Astrocyte (in vitro differentiated cells and primary cell): ENCODE data around the gene TNNC2. TPM values are rescaled to one million over a fixed set of nuclear protein-coding genes. Genes with fewer than 3 reads are reported as not detected.

Source experiments
- DNase-seq: peaks from one replicate; pipeline ENCODE4 v3.0.0-alpha.2; 2010; ENCODE audit warnings: low read depth
- FAIRE-seq: peaks from 2 replicates; lab custom pipeline; 2011; peaks lifted over from hg19 to GRCh38; lab: Jason Lieb, UNC
- H2AFZ ChIP-seq: 2 replicates; pipeline ENCODE4 v1.6.0; 2012; ENCODE audit warnings: low read depth, low read length, inconsistent platforms
- H3K27ac ChIP-seq: 2 replicates; pipeline ENCODE4 v1.5.1; 2011; ENCODE audit warnings: low read depth, low read length, inconsistent platforms
- H3K27me3 ChIP-seq: 2 replicates; pipeline ENCODE4 v1.6.0; 2011; ENCODE audit warnings: low read length, inconsistent platforms; ENCODE audit not compliant: insufficient read depth
- H3K36me3 ChIP-seq: 2 replicates; pipeline ENCODE4 v1.5.1; 2011; ENCODE audit warnings: low read length, inconsistent platforms; ENCODE audit not compliant: insufficient read depth
- H3K4me1 ChIP-seq: 2 replicates; pipeline ENCODE4 v1.5.1; 2011; ENCODE audit warnings: low read length, inconsistent platforms; ENCODE audit not compliant: insufficient read depth
- H3K4me2 ChIP-seq: 2 replicates; pipeline ENCODE4 v1.6.0; 2012; ENCODE audit warnings: low read length, inconsistent platforms
- H3K4me3 ChIP-seq: 2 replicates; pipeline ENCODE4 v1.5.1; 2011; ENCODE audit warnings: low read depth, mild to moderate bottlenecking, low read length, inconsistent platforms; ENCODE audit not compliant: insufficient read depth
- H3K79me2 ChIP-seq: 2 replicates; pipeline ENCODE4 v1.6.0; 2012; ENCODE audit warnings: mild to moderate bottlenecking, low read length, inconsistent platforms; ENCODE audit not compliant: insufficient read depth
- H3K9ac ChIP-seq: 2 replicates; pipeline ENCODE4 v1.6.0; 2012; ENCODE audit warnings: mild to moderate bottlenecking, low read length, inconsistent platforms
- H3K9me3 ChIP-seq: 2 replicates; pipeline ENCODE4 v1.5.1; 2012; ENCODE audit warnings: low read depth, mild to moderate bottlenecking, low read length, inconsistent platforms; ENCODE audit not compliant: insufficient read depth
- H4K20me1 ChIP-seq: 2 replicates; pipeline ENCODE4 v1.6.0; 2012; ENCODE audit warnings: low read length, inconsistent platforms; ENCODE audit not compliant: insufficient read depth
- H3K27ac Mint-ChIP-seq: one replicate; pipeline ENCODE4 v1.8.0; 2021; ENCODE audit warnings: mild to moderate bottlenecking, mixed read lengths; ENCODE audit not compliant: unreplicated experiment
- H3K27me3 Mint-ChIP-seq: one replicate; pipeline ENCODE4 v1.8.0; 2021; ENCODE audit warnings: low read depth, mixed read lengths; ENCODE audit not compliant: unreplicated experiment
- H3K36me3 Mint-ChIP-seq: one replicate; pipeline ENCODE4 v1.8.0; 2021; ENCODE audit warnings: low read depth, mixed read lengths; ENCODE audit not compliant: unreplicated experiment
- H3K4me1 Mint-ChIP-seq: one replicate; pipeline ENCODE4 v1.8.0; 2021; ENCODE audit warnings: low read depth, mixed read lengths; ENCODE audit not compliant: unreplicated experiment
- H3K4me3 Mint-ChIP-seq: one replicate; pipeline ENCODE4 v1.8.0; 2021; ENCODE audit warnings: mild to moderate bottlenecking, moderate library complexity, mixed read lengths; ENCODE audit not compliant: unreplicated experiment
- H3K9me3 Mint-ChIP-seq: one replicate; pipeline ENCODE4 v1.8.0; 2021; ENCODE audit warnings: mild to moderate bottlenecking, mixed read lengths; ENCODE audit not compliant: unreplicated experiment
- CTCF ChIP-seq: IDR thresholded peaks from 2 replicates; pipeline ENCODE4 v1.5.1; 2011; ENCODE audit warnings: low read depth, mild to moderate bottlenecking, inconsistent platforms, low read length, moderate library complexity; ENCODE audit not compliant: insufficient read depth
- EZH2 ChIP-seq: IDR thresholded peaks from 2 replicates; pipeline ENCODE4 v1.6.1; 2012; ENCODE audit warnings: mild to moderate bottlenecking, low read length, inconsistent platforms; ENCODE audit not compliant: insufficient read depth
- total RNA-seq: library from RNA; stranded (reverse); gene quantifications from 2 replicates; pipeline ENCODE4 v1.2.1, GENCODE V29; 2021

The TNNC2 gene
- total RNA-seq, 1 donor from 2014 or later = not detected

GRCh38 chr20:45827712-45828111, 600 bp upstream of the TNNC2 start:
- no peak overlapping the region for H2AFZ ChIP-seq
- no peaks in the 10 kb centered on the region for H3K9me3 ChIP-seq
- Mint-ChIP-seq H3K4me3 (no peak overlapping the region), H3K36me3 (no peaks in the 10 kb centered on the region), H3K27ac (no peak overlapping the region), H3K27me3 (peaks cover 2% of the 10 kb centered on the region), H3K9me3 (no peaks in the 10 kb centered on the region), H3K4me1 (peaks cover 19% of the 10 kb centered on the region)
- H3K4me2 ChIP-seq = no peak overlapping the region
- no peak overlapping the region for H3K9ac ChIP-seq
- DNase-seq (no peak), FAIRE-seq (no peak)
- H3K27ac ChIP-seq = no peak overlapping the region
- no peaks in the 10 kb centered on the region for H3K36me3 ChIP-seq
- no peaks in the 10 kb centered on the region for H3K27me3 ChIP-seq
- no peaks in the 10 kb centered on the region for H3K79me2 ChIP-seq
- TF ChIP-seq EZH2 (no peak), CTCF (no peak)
- H4K20me1 ChIP-seq = no peaks in the 10 kb centered on the region
- peaks cover 8% of the 10 kb centered on the region for H3K4me1 ChIP-seq
- no peak overlapping the region for H3K4me3 ChIP-seq

- Histone ChIP-seq H3K9ac (no peak overlapping the region), H2AFZ (peak overlapping the region; percentile 47), H3K79me2 (no peaks in the 10 kb centered on the region), H4K20me1 (no peaks in the 10 kb centered on the region), H3K27ac (no peak overlapping the region), H3K4me2 (peak overlapping the region; percentile 20), H3K4me1 (peaks cover 8% of the 10 kb centered on the region), H3K9me3 (no peaks in the 10 kb centered on the region), H3K4me3 (no peak overlapping the region), H3K36me3 (no peaks in the 10 kb centered on the region), H3K27me3 (no peaks in the 10 kb centered on the region)
- no peak overlapping the region for H3K4me3 Mint-ChIP-seq
- no peaks in the 10 kb centered on the region for H3K36me3 Mint-ChIP-seq
- H3K27me3 Mint-ChIP-seq = peaks cover 7% of the 10 kb centered on the region
- FAIRE-seq = no peak
- H3K4me1 Mint-ChIP-seq = peaks cover 21% of the 10 kb centered on the region
- H3K9me3 Mint-ChIP-seq = no peaks in the 10 kb centered on the region
- no peak for TF ChIP-seq EZH2
- no peak for TF ChIP-seq CTCF
- no peak overlapping the region for H3K27ac Mint-ChIP-seq
- no peak for DNase-seq
These were observed 612 bp downstream of the TNNC2 start for GRCh38 chr20:45826381-45827019.
